HEK293T (cell line): ENCODE measurements around the gene SPATA12.

Experiments used
- ARNT ChIP-seq: fragments of 450-650 bp; IDR thresholded peaks from 2 replicates; pipeline ENCODE4 v1.6.1; 2017; ENCODE audit warnings: mild to moderate bottlenecking
- BHLHE40 ChIP-seq: fragments of 450-650 bp; IDR thresholded peaks from 2 replicates; pipeline ENCODE4 v1.6.1; 2016; ENCODE audit warnings: mild to moderate bottlenecking, moderate library complexity, borderline replicate concordance
- CTBP1 ChIP-seq: fragments of 450-650 bp; IDR thresholded peaks from 2 replicates; pipeline ENCODE4 v1.6.1; 2016; ENCODE audit warnings: borderline replicate concordance
- ELF4 ChIP-seq: fragments of 450-650 bp; IDR thresholded peaks from 2 replicates; pipeline ENCODE4 v1.6.1; 2017; ENCODE audit warnings: antibody characterized with exemption
- FOXA1 ChIP-seq: fragments of 450-650 bp; IDR thresholded peaks from 2 replicates; pipeline ENCODE4 v1.6.1; 2016; ENCODE audit warnings: mild to moderate bottlenecking
- FOXM1 ChIP-seq: fragments of 450-650 bp; IDR thresholded peaks from 2 replicates; pipeline ENCODE4 v1.6.1; 2017; ENCODE audit warnings: mild to moderate bottlenecking, borderline replicate concordance
- HDGF ChIP-seq: fragments of 450-650 bp; IDR thresholded peaks from 2 replicates; pipeline ENCODE4 v1.6.1; 2017; ENCODE audit warnings: antibody characterized with exemption, borderline replicate concordance
- L3MBTL2 ChIP-seq: fragments of 450-650 bp; conservative IDR thresholded peaks from 2 replicates; pipeline ENCODE4 v1.6.1; 2016; ENCODE audit warnings: mild to moderate bottlenecking
- LEF1 ChIP-seq: fragments of 450-650 bp; IDR thresholded peaks from 2 replicates; pipeline ENCODE4 v1.6.1; 2017; ENCODE audit warnings: mild to moderate bottlenecking, borderline replicate concordance
- NFRKB ChIP-seq: fragments of 450-650 bp; IDR thresholded peaks from 2 replicates; pipeline ENCODE4 v1.6.1; 2016; ENCODE audit warnings: mild to moderate bottlenecking, moderate library complexity
- SP1 ChIP-seq: fragments of 450-650 bp; IDR thresholded peaks from 2 replicates; pipeline ENCODE4 v1.6.1; 2017
- SUZ12 ChIP-seq: fragments of 450-650 bp; IDR thresholded peaks from 2 replicates; pipeline ENCODE4 v1.6.1; 2016; ENCODE audit warnings: mild to moderate bottlenecking
- TARDBP ChIP-seq: fragments of 450-650 bp; IDR thresholded peaks from 2 replicates; pipeline ENCODE4 v1.6.1; 2016
- ZNF384 ChIP-seq: fragments of 450-650 bp; IDR thresholded peaks from 2 replicates; pipeline ENCODE4 v1.6.1; 2016

DNA sequence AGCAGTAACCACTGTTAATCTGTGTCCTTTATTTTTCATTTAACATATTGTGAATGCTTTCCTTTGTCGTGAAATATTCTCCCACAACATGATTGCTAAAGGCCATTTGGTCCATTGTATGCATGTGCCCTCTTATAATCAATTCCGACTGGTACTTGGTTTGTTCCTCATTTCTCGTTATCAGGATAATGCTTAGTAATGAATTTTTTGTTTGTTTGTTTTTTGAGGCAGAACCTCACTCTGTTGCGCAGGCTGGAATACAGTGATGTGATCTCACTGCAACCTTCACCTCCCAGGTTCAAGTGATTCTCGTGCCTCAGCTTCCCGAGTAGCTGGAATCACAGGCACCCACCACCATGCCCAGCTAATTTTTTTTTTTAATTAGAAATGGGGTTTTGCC lies 22.0 kb downstream of the SPATA12 start:
- TF ChIP-seq SP1 (no peak), FOXM1 (no peak), FOXA1 (no peak), BHLHE40 (no peak), CTBP1 (no peak), NFRKB (no peak), ELF4 (no peak), SUZ12 (no peak), LEF1 (no peak), L3MBTL2 (no peak), TARDBP (no peak), ARNT (no peak), ZNF384 (no peak), HDGF (no peak)
